Prostate gland (tissue), 2 donors: ENCODE results near the gene DMRT1. TPM values are rescaled to one million over a fixed set of nuclear protein-coding genes. Genes with fewer than 3 reads are reported as not detected.

Experiments used
- DNase-seq: peaks from one replicate; pipeline ENCODE4 v3.0.0-alpha.2; 2019; ENCODE audit warnings: low spot score
- H3K27ac ChIP-seq, 2 donors: fragments of 200-600 bp; sonication (generic); 2 replicates each; pipeline ENCODE4 v1.5.1; 2017 to 2019
- H3K27me3 ChIP-seq: fragments of 200-600 bp; sonication (generic); replicated peaks from 2 replicates; pipeline ENCODE4 v1.5.1; 2019; ENCODE audit not compliant: insufficient read depth
- H3K36me3 ChIP-seq, 2 donors: fragments of 200-600 bp; sonication (generic); 1 replicate in 1 of 2; 2 replicates in 1 of 2; pipeline versions ENCODE4 v1.5.1 to v1.8.1; 2017 to 2019
- H3K4me1 ChIP-seq: fragments of 200-600 bp; sonication (generic); replicated peaks from 2 replicates; pipeline ENCODE4 v1.5.1; 2019
- H3K4me3 ChIP-seq, 2 donors: fragments of 200-600 bp; sonication (generic); 2 replicates each; pipeline ENCODE4 v1.5.1; 2017 to 2019
- H3K9me3 ChIP-seq: fragments of 200-600 bp; sonication (generic); 2 replicates; pipeline ENCODE4 v1.5.1; 2017
- POLR2A ChIP-seq: fragments of 450-650 bp; IDR thresholded peaks from one replicate; pipeline ENCODE4 v1.6.1; 2016; ENCODE audit warnings: antibody characterized with exemption, mild to moderate bottlenecking
- POLR2AphosphoS5 ChIP-seq: sonication (generic); formaldehyde crosslinking; IDR thresholded peaks from one replicate; pipeline ENCODE4 v1.6.1; 2017; ENCODE audit warnings: antibody characterized with exemption
- WGBS: methylation state at CpG from one replicate; pipeline ENCODE4 v1.1.5; 2018; 5-methylcytosine and 5-hydroxymethylcytosine counted together
- intact Hi-C: fragments of 100-400 bp; cut with DNase I; formaldehyde crosslinking; loops from one replicate; pipeline ENCODE4 v1.14.2; 2022
- total RNA-seq, 2 donors: library from RNA; depleted of rRNA; stranded (reverse); fragments of >200 nt; gene quantifications; one replicate each; pipeline ENCODE4 v1.1.0, GENCODE V29; 2016
- TF ChIP-seq, protein P1 (sequence below), 4 experiments: fragments of 200-600 bp in 2 of 4; fragments of 450-650 bp in 2 of 4; sonication (generic) in 2 of 4; IDR thresholded peaks; 1 replicate in 3 of 4; 2 replicates in 1 of 4; pipeline ENCODE4 v1.5.1; 2016 to 2019; ENCODE audit warnings: antibody characterized with exemption in 4 of 4, mild to moderate bottlenecking in 2 of 4, moderate library complexity in 2 of 4

DMRT1 gene
- total RNA-seq, 2 donors from 2014 or later = 85.9 TPM; not detected in 1

DNA sequence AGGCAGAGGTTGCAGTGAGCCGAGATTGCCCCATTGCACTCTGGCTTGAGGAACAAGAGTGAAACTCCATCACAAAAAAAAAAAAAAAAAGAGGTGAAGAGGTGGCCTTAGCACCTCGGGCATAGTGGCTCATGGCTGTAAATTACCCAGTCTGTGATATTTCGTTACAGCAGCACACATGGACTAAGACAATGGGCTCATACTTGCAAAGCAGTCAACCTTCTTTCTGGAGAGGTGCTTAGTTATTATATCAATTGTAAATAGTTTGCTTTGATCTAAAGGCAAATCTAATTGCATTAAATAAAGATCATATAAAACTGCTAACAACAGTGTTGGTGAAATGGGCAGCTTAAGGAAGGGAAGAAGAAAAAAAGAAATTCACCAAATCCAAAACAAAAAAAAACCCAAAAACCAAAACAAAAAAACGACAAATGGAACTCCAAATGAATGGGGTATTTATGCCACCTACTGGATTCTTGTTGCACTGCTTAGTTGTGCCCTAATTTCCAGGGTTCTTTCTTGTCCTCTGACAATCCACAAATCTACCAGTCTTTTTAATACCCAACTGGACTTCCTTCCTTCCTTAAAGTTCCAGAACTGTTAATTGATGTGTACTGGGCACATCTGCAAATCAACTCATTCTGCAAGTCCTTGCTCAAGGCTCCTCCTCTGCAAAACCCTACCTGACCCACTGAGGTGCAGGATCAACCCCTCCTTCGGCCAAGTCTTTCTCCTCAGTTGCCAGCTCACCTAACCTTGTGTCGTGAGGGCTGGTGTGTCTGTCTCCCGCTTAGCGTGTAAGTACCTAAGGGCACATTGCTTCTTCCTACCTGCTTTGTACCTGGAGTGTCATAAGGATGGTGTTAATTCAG, 35.0 kb upstream of the DMRT1 start:
- H3K4me3 ChIP-seq = no peak overlapping the region
- H3K27me3 ChIP-seq = no peaks in the 10 kb centered on the region
- H3K27ac ChIP-seq = no peak overlapping the region
- no peaks in the 10 kb centered on the region for H3K9me3 ChIP-seq
- no peak for DNase-seq
- TF ChIP-seq, protein P1, sequence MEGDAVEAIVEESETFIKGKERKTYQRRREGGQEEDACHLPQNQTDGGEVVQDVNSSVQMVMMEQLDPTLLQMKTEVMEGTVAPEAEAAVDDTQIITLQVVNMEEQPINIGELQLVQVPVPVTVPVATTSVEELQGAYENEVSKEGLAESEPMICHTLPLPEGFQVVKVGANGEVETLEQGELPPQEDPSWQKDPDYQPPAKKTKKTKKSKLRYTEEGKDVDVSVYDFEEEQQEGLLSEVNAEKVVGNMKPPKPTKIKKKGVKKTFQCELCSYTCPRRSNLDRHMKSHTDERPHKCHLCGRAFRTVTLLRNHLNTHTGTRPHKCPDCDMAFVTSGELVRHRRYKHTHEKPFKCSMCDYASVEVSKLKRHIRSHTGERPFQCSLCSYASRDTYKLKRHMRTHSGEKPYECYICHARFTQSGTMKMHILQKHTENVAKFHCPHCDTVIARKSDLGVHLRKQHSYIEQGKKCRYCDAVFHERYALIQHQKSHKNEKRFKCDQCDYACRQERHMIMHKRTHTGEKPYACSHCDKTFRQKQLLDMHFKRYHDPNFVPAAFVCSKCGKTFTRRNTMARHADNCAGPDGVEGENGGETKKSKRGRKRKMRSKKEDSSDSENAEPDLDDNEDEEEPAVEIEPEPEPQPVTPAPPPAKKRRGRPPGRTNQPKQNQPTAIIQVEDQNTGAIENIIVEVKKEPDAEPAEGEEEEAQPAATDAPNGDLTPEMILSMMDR (IDR thresholded peaks at IDR 0.05) = peak; percentile 38 to 66 (median 60)
- TF ChIP-seq POLR2AphosphoS5 (no peak), POLR2A (no peak)
- H3K36me3 ChIP-seq = no peaks in the 10 kb centered on the region
- intact Hi-C loops = loop anchor here (2.0 kb wide), 1 partner anchor 194 kb away; no protein-coding TSS in a partner anchor
- 59% methylated on average over 8 of the region's 8 CpGs for WGBS
- H3K4me1 ChIP-seq = peaks cover 11% of the 10 kb centered on the region

DNA sequence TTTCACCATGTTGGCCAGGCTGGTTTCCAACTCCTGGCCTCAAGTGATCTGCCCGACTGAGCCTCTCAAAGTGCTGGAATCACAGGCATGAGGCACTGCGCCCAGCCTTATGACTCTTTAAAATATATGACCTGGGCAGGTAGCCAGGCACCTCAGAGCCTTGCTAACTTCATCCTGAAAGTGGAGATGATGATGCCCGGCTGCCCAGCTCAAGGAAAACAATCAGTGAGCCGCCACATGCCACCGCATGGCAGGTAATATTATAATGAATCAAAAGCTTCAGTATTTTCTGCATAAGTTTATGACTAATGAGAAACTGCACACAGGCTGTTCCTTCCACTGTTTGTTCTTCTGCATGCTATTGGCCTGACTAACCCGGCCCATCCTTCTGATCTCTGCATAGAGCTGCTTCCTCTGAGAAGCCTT, 30.4 kb upstream of the DMRT1 start:
- H3K36me3 ChIP-seq = no peaks in the 10 kb centered on the region
- TF ChIP-seq POLR2AphosphoS5 = peak; percentile 20
- no peak for TF ChIP-seq POLR2A
- H3K9me3 ChIP-seq = no peaks in the 10 kb centered on the region
- H3K27me3 ChIP-seq = no peaks in the 10 kb centered on the region
- no peaks in the 10 kb centered on the region for H3K4me1 ChIP-seq
- 27% methylated on average over 6 of the region's 6 CpGs for WGBS
- no peak overlapping the region for H3K27ac ChIP-seq
- intact Hi-C loops = no loop called here
- DNase-seq = peak; percentile 38
- H3K4me3 ChIP-seq = no peak overlapping the region

DNA sequence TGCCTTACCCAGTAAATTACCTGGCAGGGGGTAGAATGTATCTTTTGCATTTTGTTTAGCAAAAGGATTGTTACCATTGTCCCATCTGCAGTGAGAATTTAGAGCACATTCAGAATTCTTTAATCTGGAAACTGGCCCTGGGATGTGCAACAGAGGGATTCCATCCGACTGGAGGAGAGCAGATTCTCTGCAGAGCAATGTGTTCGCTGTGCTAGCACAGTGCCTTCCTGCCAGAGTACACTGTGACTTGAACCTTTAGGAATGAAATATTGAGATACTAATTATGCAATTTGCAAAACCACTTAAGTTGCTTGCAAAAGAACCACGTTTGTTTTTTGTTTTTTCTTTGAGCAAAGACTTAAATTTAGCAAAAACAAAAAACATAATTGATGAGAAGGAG, 22.5 kb upstream of the DMRT1 start:
- Histone ChIP-seq H3K27ac (no peak overlapping the region), H3K36me3 (no peaks in the 10 kb centered on the region), H3K27me3 (no peaks in the 10 kb centered on the region), H3K4me3 (no peak overlapping the region), H3K9me3 (no peaks in the 10 kb centered on the region), H3K4me1 (no peaks in the 10 kb centered on the region)
- intact Hi-C loops = no loop called here
- WGBS = 31% methylated on average over 3 of the region's 3 CpGs
- no peak for DNase-seq
- TF ChIP-seq, protein P1 (IDR thresholded peaks at IDR 0.05) = no peak

DNA sequence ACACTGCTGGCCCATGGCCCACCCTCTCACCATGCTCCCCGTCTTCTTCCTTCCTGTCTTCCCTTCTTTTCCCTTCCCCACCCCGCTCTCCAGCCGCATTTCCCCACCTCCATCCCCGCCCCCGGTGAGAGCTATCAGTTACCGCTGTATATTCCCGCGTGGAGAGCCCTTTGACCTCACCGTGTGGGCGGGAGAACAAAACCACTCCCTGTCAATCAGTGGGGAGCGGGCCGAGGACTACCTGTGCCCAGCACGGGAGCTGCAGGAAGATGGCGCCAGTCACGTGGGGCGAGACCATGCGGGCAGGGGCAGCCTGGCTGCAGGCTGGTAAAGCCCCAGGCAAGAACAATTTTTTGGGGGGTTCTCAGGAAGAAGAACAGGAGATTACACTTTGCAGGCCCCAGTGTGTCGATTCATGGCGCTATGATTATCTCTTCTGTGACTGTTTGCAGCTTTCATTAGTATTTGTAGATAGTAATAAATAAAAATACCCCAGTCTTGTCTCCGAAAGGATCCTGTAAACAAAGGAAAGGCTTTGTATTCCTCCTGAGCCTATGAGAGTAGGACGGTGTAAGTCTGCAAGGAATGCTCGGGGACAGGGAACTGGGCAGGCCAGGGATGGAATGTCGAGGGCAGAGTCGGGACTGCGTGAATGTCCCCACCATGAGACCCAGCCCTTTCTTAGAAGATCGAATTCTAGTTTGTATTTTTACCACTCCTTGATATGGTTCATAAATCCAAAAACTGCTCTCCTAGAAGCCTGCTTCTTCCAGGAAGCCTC, 14.8 kb upstream of the DMRT1 start:
- Histone ChIP-seq H3K27me3 (no peaks in the 10 kb centered on the region), H3K4me1 (no peaks in the 10 kb centered on the region), H3K4me3 (no peak overlapping the region), H3K36me3 (no peaks in the 10 kb centered on the region), H3K27ac (no peak overlapping the region), H3K9me3 (no peaks in the 10 kb centered on the region)
- TF ChIP-seq POLR2A (no peak), POLR2AphosphoS5 (no peak)
- TF ChIP-seq, protein P1 (IDR thresholded peaks at IDR 0.05) = no peak
- 82% methylated on average over 26 of the region's 26 CpGs for WGBS
- intact Hi-C loops = no loop called here
- DNase-seq = no peak

DNA sequence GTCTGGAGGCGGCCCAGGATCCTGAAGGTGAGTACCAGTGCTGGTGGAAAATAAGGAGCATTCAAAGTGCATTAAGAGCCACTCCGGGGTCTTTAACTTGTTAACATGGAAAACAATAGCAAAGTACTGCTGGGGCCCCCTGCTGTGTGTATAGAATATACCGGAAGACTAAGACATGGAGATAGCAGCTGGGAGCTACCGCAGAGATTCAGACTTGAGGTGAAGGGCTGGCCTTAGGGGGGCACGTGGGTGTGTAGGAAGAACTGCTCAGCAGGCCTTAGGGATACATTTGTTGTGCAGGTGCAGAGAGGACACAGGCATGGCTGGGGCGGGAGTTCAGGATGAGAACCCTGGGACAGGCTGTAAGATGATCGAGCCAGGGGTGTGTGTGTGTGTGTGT, 1.2 kb upstream of the DMRT1 start:
- no peak for DNase-seq
- no peaks in the 10 kb centered on the region for H3K9me3 ChIP-seq
- peaks cover 20% of the 10 kb centered on the region for H3K27me3 ChIP-seq
- H3K4me3 ChIP-seq = no peak overlapping the region
- H3K36me3 ChIP-seq = no peaks in the 10 kb centered on the region
- WGBS = 65% methylated on average over 7 of the region's 7 CpGs
- H3K27ac ChIP-seq = no peak overlapping the region
- intact Hi-C loops = no loop called here
- H3K4me1 ChIP-seq = no peaks in the 10 kb centered on the region
- no peak for TF ChIP-seq POLR2AphosphoS5
- TF ChIP-seq, protein P1 (IDR thresholded peaks at IDR 0.05) = no peak
- no peak for TF ChIP-seq POLR2A
